Nephron (organoid): ENCODE results near the gene COMT.

Experiments
- H3K27ac Mint-ChIP-seq, 3 experiments: 2 replicates each; pipeline ENCODE4 v1.8.0; 2020; ENCODE audit warnings: mixed read lengths in 3 of 3, mild to moderate bottlenecking in 2 of 3, moderate library complexity in 1 of 3
- H3K27me3 Mint-ChIP-seq: 2 replicates; pipeline ENCODE4 v1.8.0; 2021; ENCODE audit warnings: low read depth, mild to moderate bottlenecking, moderate library complexity, mixed read lengths
- H3K36me3 Mint-ChIP-seq: 2 replicates; pipeline ENCODE4 v1.8.0; 2020; ENCODE audit warnings: low read depth, mixed read lengths
- H3K4me1 Mint-ChIP-seq: 2 replicates; pipeline ENCODE4 v1.8.0; 2020; ENCODE audit warnings: mixed read lengths
- H3K4me3 Mint-ChIP-seq, 3 experiments: 2 replicates each; pipeline ENCODE4 v1.8.0; 2020; ENCODE audit warnings: mild to moderate bottlenecking in 3 of 3, mixed read lengths in 3 of 3, moderate library complexity in 2 of 3
- H3K9me3 Mint-ChIP-seq: 2 replicates; pipeline ENCODE4 v1.8.0; 2020; ENCODE audit warnings: mixed read lengths
- CTCF ChIP-seq, 3 experiments: fragments of 200-600 bp; sonication (generic); IDR thresholded peaks; one replicate each; pipeline ENCODE4 v1.5.0; 2021; ENCODE audit warnings: antibody characterized with exemption in 3 of 3; ENCODE audit not compliant: unreplicated experiment in 3 of 3

COMT gene

GRCh38 chr22:20015971-20016733 is 74.6 kb downstream of the COMT start:
- H3K36me3 Mint-ChIP-seq: no peaks in the 10 kb centered on the region
- H3K9me3 Mint-ChIP-seq: no peaks in the 10 kb centered on the region
- no peak overlapping the region for H3K4me3 Mint-ChIP-seq
- peaks cover 70% of the 10 kb centered on the region for H3K27me3 Mint-ChIP-seq
- H3K4me1 Mint-ChIP-seq: peaks cover 4% of the 10 kb centered on the region
- H3K27ac Mint-ChIP-seq: no peak overlapping the region
- TF ChIP-seq CTCF (IDR thresholded peaks at IDR 0.05; ENCODE audit: unreplicated experiment in 3 of 3): no peak

- peak in 2 of 3 experiments; percentile 10 to 22 for TF ChIP-seq CTCF (IDR thresholded peaks at IDR 0.05; ENCODE audit: unreplicated experiment in 3 of 3)
- no peaks in the 10 kb centered on the region for H3K36me3 Mint-ChIP-seq
- no peaks in the 10 kb centered on the region for H3K9me3 Mint-ChIP-seq
- H3K27ac Mint-ChIP-seq: no peak within 1 kb of the TSS
- peaks cover 7% of the 10 kb centered on the region for H3K4me1 Mint-ChIP-seq
- peak within 1 kb of the TSS; percentile 83 to 90 (median 89) for H3K4me3 Mint-ChIP-seq
- peaks cover 70% of the 10 kb centered on the region for H3K27me3 Mint-ChIP-seq
Observed at GRCh38 chr22:20016734-20017621, 75.4 kb downstream of the COMT start, which contains the start of gene ARVCF. Gene ARVCF, minus strand, starts transcription at chr22:20016823. Its CDS starts 26,029 bp downstream, at chr22:19990794.

- peaks cover 64% of the 10 kb centered on the region for H3K27me3 Mint-ChIP-seq
- H3K9me3 Mint-ChIP-seq: no peaks in the 10 kb centered on the region
- no peaks in the 10 kb centered on the region for H3K36me3 Mint-ChIP-seq
- H3K4me1 Mint-ChIP-seq: peaks cover 13% of the 10 kb centered on the region
- TF ChIP-seq CTCF (IDR thresholded peaks at IDR 0.05; ENCODE audit: unreplicated experiment in 3 of 3): no peak
- no peak overlapping the region for H3K27ac Mint-ChIP-seq
- H3K4me3 Mint-ChIP-seq: peak overlapping the region; percentile 83 to 90 (median 89)
Observed at GRCh38 chr22:20017622-20017958, 76.0 kb downstream of the COMT start.

- no peaks in the 10 kb centered on the region for H3K9me3 Mint-ChIP-seq
- H3K27ac Mint-ChIP-seq: no peak overlapping the region
- H3K4me3 Mint-ChIP-seq: peak overlapping the region; percentile 83 to 90 (median 89)
- peaks cover 64% of the 10 kb centered on the region for H3K27me3 Mint-ChIP-seq
- peaks cover 13% of the 10 kb centered on the region for H3K4me1 Mint-ChIP-seq
- H3K36me3 Mint-ChIP-seq: no peaks in the 10 kb centered on the region
- TF ChIP-seq CTCF (IDR thresholded peaks at IDR 0.05; ENCODE audit: unreplicated experiment in 3 of 3): no peak
Observed at GRCh38 chr22:20018001-20018400, 76.4 kb downstream of the COMT start.
